Esophagus squamous epithelium (tissue), 5 donors: ENCODE data around the gene RAPGEF4. TPM values are rescaled to one million over a fixed set of nuclear protein-coding genes. Genes with fewer than 3 reads are reported as not detected.

ENCODE experiments used
- DNase-seq: peaks from one replicate; lab custom pipeline; 2025; lab: John Stamatoyannopoulos, UW
- H3K27ac ChIP-seq, 4 donors: fragments of 200-600 bp; sonication (generic); one replicate each; pipeline ENCODE4 v1.5.1; 2016 to 2019; ENCODE audit warnings: mild to moderate bottlenecking in 1 of 4
- H3K27me3 ChIP-seq, 4 donors: fragments of 200-600 bp; sonication (generic); 1 replicate in 3 of 4; 2 replicates in 1 of 4; pipeline versions ENCODE4 v1.5.1 to v1.6.0; 2017 to 2021; ENCODE audit warnings: antibody characterized with exemption in 1 of 4
- H3K36me3 ChIP-seq, 3 donors: fragments of 200-600 bp; sonication (generic); one replicate each; pipeline ENCODE4 v1.5.1; 2016 to 2019
- H3K4me1 ChIP-seq, 3 donors: fragments of 200-600 bp; sonication (generic); one replicate each; pipeline ENCODE4 v1.5.1; 2017 to 2019
- H3K4me3 ChIP-seq, 4 donors: fragments of 200-600 bp; sonication (generic); 1 replicate in 3 of 4; 2 replicates in 1 of 4; pipeline ENCODE4 v1.5.1; 2016 to 2019; ENCODE audit warnings: mild to moderate bottlenecking in 2 of 4, moderate library complexity in 1 of 4
- H3K9me3 ChIP-seq, 3 donors: fragments of 200-600 bp; sonication (generic); one replicate each; pipeline ENCODE4 v1.5.1; 2016 to 2019
- CTCF ChIP-seq, 6 experiments: fragments of 450-650 bp in 4 of 6; fragments of 200-600 bp in 2 of 6; sonication (generic) in 2 of 6; IDR thresholded peaks; one replicate each; pipeline ENCODE4 v1.5.1; 2016 to 2019; ENCODE audit warnings: antibody characterized with exemption in 6 of 6, mild to moderate bottlenecking in 4 of 6, moderate library complexity in 4 of 6
- POLR2A ChIP-seq, 4 donors: fragments of 450-650 bp; IDR thresholded peaks; one replicate each; pipeline ENCODE4 v1.6.1; 2017; ENCODE audit warnings: antibody characterized with exemption in 4 of 4, mild to moderate bottlenecking in 4 of 4, moderate library complexity in 3 of 4
- WGBS, 2 donors: methylation state at CpG; one replicate each; pipeline ENCODE4 v1.1.5; 2018; 5-methylcytosine and 5-hydroxymethylcytosine counted together
- intact Hi-C: fragments of 100-400 bp; cut with DNase I; formaldehyde crosslinking; loops from one replicate; pipeline ENCODE4 v1.15.0; 2022
- total RNA-seq, 4 donors: library from RNA; depleted of rRNA; stranded (reverse); fragments of >200 nt; gene quantifications; one replicate each; pipeline ENCODE4 v1.1.0, GENCODE V29; 2016
- donor health status: DM: yes; HTN: yes; CAD: no.

RAPGEF4 gene
- total RNA-seq, 4 donors from 2014 or later, result 2.6 to 11.1 (median 2.9) TPM

GRCh38 chr2:172893111-172893510 lies 157.5 kb downstream of the RAPGEF4 start:
- H3K36me3 ChIP-seq, result no peaks in the 10 kb centered on the region
- 88 to 91% methylated on average over 10 of the region's 10 CpGs for WGBS, 2 donors
- peaks cover 0 to 8% (median 0%) of the 10 kb centered on the region in 3 donors for H3K4me1 ChIP-seq
- no peak overlapping the region for H3K27ac ChIP-seq
- no peak overlapping the region for H3K4me3 ChIP-seq
- H3K27me3 ChIP-seq, result peaks cover 0 to 8% (median 0%) of the 10 kb centered on the region in 4 donors
- no peaks in the 10 kb centered on the region for H3K9me3 ChIP-seq
- no peak for DNase-seq
- TF ChIP-seq CTCF (IDR thresholded peaks at IDR 0.05) (no peak), POLR2A (IDR thresholded peaks at IDR 0.05) (no peak)
- intact Hi-C loops, result no loop called here

GRCh38 chr2:172893671-172894070 lies 158.0 kb downstream of the RAPGEF4 start:
- intact Hi-C loops, result no loop called here
- Histone ChIP-seq H3K4me3 (no peak overlapping the region), H3K27ac (no peak overlapping the region), H3K4me1 (peaks cover 0 to 8% (median 0%) of the 10 kb centered on the region in 3 donors), H3K9me3 (no peaks in the 10 kb centered on the region), H3K27me3 (peaks cover 0 to 11% (median 0%) of the 10 kb centered on the region in 4 donors), H3K36me3 (no peaks in the 10 kb centered on the region)
- DNase-seq, result no peak
- no peak for TF ChIP-seq CTCF (IDR thresholded peaks at IDR 0.05)
- no peak for TF ChIP-seq POLR2A (IDR thresholded peaks at IDR 0.05)
- 71 to 75% methylated on average over 2 of the region's 2 CpGs for WGBS, 2 donors

GRCh38 chr2:172894689-172895387 lies 159.2 kb downstream of the RAPGEF4 start:
- H3K27me3 ChIP-seq, result peaks cover 0 to 11% (median 0%) of the 10 kb centered on the region in 4 donors
- no peaks in the 10 kb centered on the region for H3K9me3 ChIP-seq
- DNase-seq, result no peak
- no peaks in the 10 kb centered on the region for H3K36me3 ChIP-seq
- H3K27ac ChIP-seq, result no peak overlapping the region
- peaks cover 0 to 2% (median 0%) of the 10 kb centered on the region in 3 donors for H3K4me1 ChIP-seq
- intact Hi-C loops, result no loop called here
- 75 to 88% methylated on average over 7 of the region's 7 CpGs for WGBS, 2 donors
- H3K4me3 ChIP-seq, result no peak overlapping the region
- no peak for TF ChIP-seq POLR2A (IDR thresholded peaks at IDR 0.05)
- TF ChIP-seq CTCF (IDR thresholded peaks at IDR 0.05), result no peak

GRCh38 chr2:172896661-172897081 lies 161.0 kb downstream of the RAPGEF4 start:
- Histone ChIP-seq H3K4me3 (no peak overlapping the region), H3K36me3 (no peaks in the 10 kb centered on the region), H3K9me3 (no peaks in the 10 kb centered on the region), H3K4me1 (no peaks in the 10 kb centered on the region), H3K27me3 (peaks cover 0 to 11% (median 0%) of the 10 kb centered on the region in 4 donors), H3K27ac (no peak overlapping the region)
- WGBS, 2 donors, result 79 to 96% methylated on average over 4 of the region's 4 CpGs
- intact Hi-C loops, result no loop called here
- no peak for DNase-seq
- TF ChIP-seq POLR2A (IDR thresholded peaks at IDR 0.05), result no peak
- no peak for TF ChIP-seq CTCF (IDR thresholded peaks at IDR 0.05)

DNA sequence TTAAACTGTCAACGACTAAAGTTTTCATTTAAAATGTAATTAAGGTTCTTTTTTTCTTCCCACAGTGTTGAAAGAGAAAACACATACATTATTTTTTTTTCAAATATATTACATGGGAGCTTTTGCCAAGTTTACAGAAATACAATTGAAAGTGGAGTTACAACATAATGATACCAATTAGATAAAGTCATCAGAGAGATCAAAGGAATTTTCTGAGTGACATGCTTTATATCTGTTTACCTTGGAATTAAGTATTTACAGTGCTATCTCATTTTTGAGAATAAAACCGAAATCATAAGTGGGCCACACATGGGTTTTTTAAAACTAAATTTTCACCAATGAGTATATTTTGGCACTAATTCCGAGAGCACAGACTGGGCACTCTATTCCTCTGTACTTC lies 165.2 kb downstream of the RAPGEF4 start:
- H3K36me3 ChIP-seq, result no peaks in the 10 kb centered on the region
- WGBS, 2 donors, result 67% methylated on average over 3 of the region's 3 CpGs
- TF ChIP-seq CTCF (IDR thresholded peaks at IDR 0.05) (no peak), POLR2A (IDR thresholded peaks at IDR 0.05) (no peak)
- H3K4me1 ChIP-seq, result no peaks in the 10 kb centered on the region
- no peak for DNase-seq
- H3K27ac ChIP-seq, result no peak overlapping the region
- no peak overlapping the region for H3K4me3 ChIP-seq
- intact Hi-C loops, result no loop called here
- no peaks in the 10 kb centered on the region for H3K9me3 ChIP-seq
- peaks cover 0 to 3% (median 0%) of the 10 kb centered on the region in 4 donors for H3K27me3 ChIP-seq
